ENCODE measurements around the gene HOGA1. TPM values are rescaled to one million over a fixed set of nuclear protein-coding genes. Genes with fewer than 3 reads are reported as not detected.

The HOGA1 gene
- total and polyA plus RNA-seq, 4 donors = 21.7 to 31.4 (median 22.8) TPM

- 81% methylated on average over 1 of the region's 1 CpG for WGBS
- no peak overlapping the region for H3K9ac ChIP-seq (ENCODE audit: low read depth in 1 of 2, low read length in 2 of 2)
- TF ChIP-seq SP1 (IDR thresholded peaks at IDR 0.05) (no peak), ATF3 (IDR thresholded peaks at IDR 0.05) (no peak), HNF4A (conservative IDR thresholded peaks at IDR 0.05) (no peak), TAF1 (conservative IDR thresholded peaks at IDR 0.05) (no peak), JUND (IDR thresholded peaks at IDR 0.05) (no peak), EGR1 (IDR thresholded peaks at IDR 0.05; ENCODE audit: low read depth in 2 of 2) (no peak), FOXA1 (IDR thresholded peaks at IDR 0.05) (no peak), RXRA (IDR thresholded peaks at IDR 0.05) (no peak), NR2F2 (IDR thresholded peaks at IDR 0.05) (no peak), MAX (IDR thresholded peaks at IDR 0.05) (no peak), GABPA (IDR thresholded peaks at IDR 0.05 in 1 of 2, conservative IDR thresholded peaks at IDR 0.05 in 1 of 2) (no peak), HNF4G (IDR thresholded peaks at IDR 0.05) (no peak)
- TF ChIP-seq, protein P1, sequence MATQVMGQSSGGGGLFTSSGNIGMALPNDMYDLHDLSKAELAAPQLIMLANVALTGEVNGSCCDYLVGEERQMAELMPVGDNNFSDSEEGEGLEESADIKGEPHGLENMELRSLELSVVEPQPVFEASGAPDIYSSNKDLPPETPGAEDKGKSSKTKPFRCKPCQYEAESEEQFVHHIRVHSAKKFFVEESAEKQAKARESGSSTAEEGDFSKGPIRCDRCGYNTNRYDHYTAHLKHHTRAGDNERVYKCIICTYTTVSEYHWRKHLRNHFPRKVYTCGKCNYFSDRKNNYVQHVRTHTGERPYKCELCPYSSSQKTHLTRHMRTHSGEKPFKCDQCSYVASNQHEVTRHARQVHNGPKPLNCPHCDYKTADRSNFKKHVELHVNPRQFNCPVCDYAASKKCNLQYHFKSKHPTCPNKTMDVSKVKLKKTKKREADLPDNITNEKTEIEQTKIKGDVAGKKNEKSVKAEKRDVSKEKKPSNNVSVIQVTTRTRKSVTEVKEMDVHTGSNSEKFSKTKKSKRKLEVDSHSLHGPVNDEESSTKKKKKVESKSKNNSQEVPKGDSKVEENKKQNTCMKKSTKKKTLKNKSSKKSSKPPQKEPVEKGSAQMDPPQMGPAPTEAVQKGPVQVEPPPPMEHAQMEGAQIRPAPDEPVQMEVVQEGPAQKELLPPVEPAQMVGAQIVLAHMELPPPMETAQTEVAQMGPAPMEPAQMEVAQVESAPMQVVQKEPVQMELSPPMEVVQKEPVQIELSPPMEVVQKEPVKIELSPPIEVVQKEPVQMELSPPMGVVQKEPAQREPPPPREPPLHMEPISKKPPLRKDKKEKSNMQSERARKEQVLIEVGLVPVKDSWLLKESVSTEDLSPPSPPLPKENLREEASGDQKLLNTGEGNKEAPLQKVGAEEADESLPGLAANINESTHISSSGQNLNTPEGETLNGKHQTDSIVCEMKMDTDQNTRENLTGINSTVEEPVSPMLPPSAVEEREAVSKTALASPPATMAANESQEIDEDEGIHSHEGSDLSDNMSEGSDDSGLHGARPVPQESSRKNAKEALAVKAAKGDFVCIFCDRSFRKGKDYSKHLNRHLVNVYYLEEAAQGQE (IDR thresholded peaks at IDR 0.05) = no peak
- TF ChIP-seq, protein P2, sequence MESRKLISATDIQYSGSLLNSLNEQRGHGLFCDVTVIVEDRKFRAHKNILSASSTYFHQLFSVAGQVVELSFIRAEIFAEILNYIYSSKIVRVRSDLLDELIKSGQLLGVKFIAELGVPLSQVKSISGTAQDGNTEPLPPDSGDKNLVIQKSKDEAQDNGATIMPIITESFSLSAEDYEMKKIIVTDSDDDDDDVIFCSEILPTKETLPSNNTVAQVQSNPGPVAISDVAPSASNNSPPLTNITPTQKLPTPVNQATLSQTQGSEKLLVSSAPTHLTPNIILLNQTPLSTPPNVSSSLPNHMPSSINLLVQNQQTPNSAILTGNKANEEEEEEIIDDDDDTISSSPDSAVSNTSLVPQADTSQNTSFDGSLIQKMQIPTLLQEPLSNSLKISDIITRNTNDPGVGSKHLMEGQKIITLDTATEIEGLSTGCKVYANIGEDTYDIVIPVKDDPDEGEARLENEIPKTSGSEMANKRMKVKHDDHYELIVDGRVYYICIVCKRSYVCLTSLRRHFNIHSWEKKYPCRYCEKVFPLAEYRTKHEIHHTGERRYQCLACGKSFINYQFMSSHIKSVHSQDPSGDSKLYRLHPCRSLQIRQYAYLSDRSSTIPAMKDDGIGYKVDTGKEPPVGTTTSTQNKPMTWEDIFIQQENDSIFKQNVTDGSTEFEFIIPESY (IDR thresholded peaks at IDR 0.05) = no peak
- no peaks in the 10 kb centered on the region for H3K27me3 ChIP-seq (ENCODE audit: control insufficient read depth in 4 of 4, insufficient read depth in 4 of 4, low read length in 3 of 4)
- H3K27ac ChIP-seq (ENCODE audit: low read depth in 1 of 2, low read length in 2 of 2) = no peak overlapping the region
- H3K4me3 ChIP-seq (ENCODE audit: low read depth in 1 of 3, low read length in 3 of 3) = no peak overlapping the region
- no peaks in the 10 kb centered on the region for H3K9me3 ChIP-seq (ENCODE audit: control insufficient read depth in 4 of 4, low read length in 3 of 4)
- no peak for DNase-seq (ENCODE audit: low spot score)
- peaks cover 8 to 15% (median 10%) of the 10 kb centered on the region in 4 donors for H3K36me3 ChIP-seq (ENCODE audit: control insufficient read depth in 4 of 4, insufficient read depth in 3 of 4, low read depth in 1 of 4, low read length in 3 of 4)
- H3K4me1 ChIP-seq (ENCODE audit: control insufficient read depth in 4 of 4, insufficient read depth in 4 of 4, low read length in 3 of 4) = peaks cover 0 to 7% (median 5%) of the 10 kb centered on the region in 4 donors
Measured at GRCh38 chr10:97659589-97659988, 75.4 kb downstream of the HOGA1 start.

Other genes with a start within 250 kb of the HOGA1 start
- 10 to 100 TPM; 14.4 to 15.1 TPM for gene FRAT2, start 249.7 kb upstream of the HOGA1 start, total RNA-seq
- 1 to 10 TPM; 2.7 to 9.0 TPM for gene FRAT2, start 249.7 kb upstream of the HOGA1 start, polyA plus RNA-seq
- 1 to 10 TPM; 6.1 to 9.6 TPM for gene RRP12, start 183.0 kb upstream of the HOGA1 start, total RNA-seq
- gene RRP12, start 183.0 kb upstream of the HOGA1 start, polyA plus RNA-seq = 1 to 10 TPM; 5.7 to 7.8 TPM
- 10 to 100 TPM; 52.0 to 90.7 TPM for gene PGAM1, start 158.2 kb upstream of the HOGA1 start, total RNA-seq
- gene PGAM1, start 158.2 kb upstream of the HOGA1 start, polyA plus RNA-seq = 100 to 1,000 TPM; 121 to 178 TPM
- 10 to 100 TPM; 11.2 to 12.2 TPM for gene EXOSC1, start 138.4 kb upstream of the HOGA1 start, total RNA-seq
- 10 to 100 TPM; 16.7 to 25.9 TPM for gene EXOSC1, start 138.4 kb upstream of the HOGA1 start, polyA plus RNA-seq
- gene ZDHHC16, start 138.2 kb upstream of the HOGA1 start, total RNA-seq = 10 to 100 TPM; 18.0 to 24.9 TPM
- gene ZDHHC16, start 138.2 kb upstream of the HOGA1 start, polyA plus RNA-seq = 10 to 100 TPM; 20.8 to 27.2 TPM
- 10 to 100 TPM; 28.9 to 29.1 TPM for gene MMS19, start 86.0 kb upstream of the HOGA1 start, total RNA-seq
- gene MMS19, start 86.0 kb upstream of the HOGA1 start, polyA plus RNA-seq = 10 to 100 TPM; 15.0 to 19.4 TPM
- gene UBTD1, start 85.5 kb upstream of the HOGA1 start, total RNA-seq = 1 to 10 TPM; 2.7 to 9.5 TPM
- gene UBTD1, start 85.5 kb upstream of the HOGA1 start, polyA plus RNA-seq = 10 to 100 TPM in 1 of 2 donors, 1 to 10 TPM in 1; 9.2 to 11.0 TPM
- not detected for gene ANKRD2, start 11.6 kb upstream of the HOGA1 start, total RNA-seq
- not detected for gene ANKRD2, start 11.6 kb upstream of the HOGA1 start, polyA plus RNA-seq
- 1 to 10 TPM in 1 of 2 donors, under 1 TPM in 1; 0.56 to 3.0 TPM for gene C10orf62, start 5.3 kb downstream of the HOGA1 start, total RNA-seq
- under 1 TPM; 0.16 to 0.26 TPM for gene C10orf62, start 5.3 kb downstream of the HOGA1 start, polyA plus RNA-seq
- gene MORN4, start 49.1 kb downstream of the HOGA1 start, total RNA-seq = 1 to 10 TPM in 1 of 2 donors, under 1 TPM in 1; 0.42 to 2.5 TPM
- gene MORN4, start 49.1 kb downstream of the HOGA1 start, polyA plus RNA-seq = 1 to 10 TPM; 1.7 to 3.1 TPM
- gene PI4K2A, start 56.3 kb downstream of the HOGA1 start, total RNA-seq = 10 to 100 TPM; 12.1 to 17.6 TPM
- gene PI4K2A, start 56.3 kb downstream of the HOGA1 start, polyA plus RNA-seq = 10 to 100 TPM in 1 of 2 donors, 1 to 10 TPM in 1; 4.4 to 10.2 TPM
- gene AVPI1, start 102.9 kb downstream of the HOGA1 start, total RNA-seq = 1 to 10 TPM; 6.6 to 7.8 TPM
- 10 to 100 TPM; 16.0 to 22.1 TPM for gene AVPI1, start 102.9 kb downstream of the HOGA1 start, polyA plus RNA-seq
- gene MARVELD1, start 129.3 kb downstream of the HOGA1 start, total RNA-seq = 1 to 10 TPM; 2.3 to 3.3 TPM
- gene MARVELD1, start 129.3 kb downstream of the HOGA1 start, polyA plus RNA-seq = 1 to 10 TPM in 1 of 2 donors, under 1 TPM in 1; 0.72 to 3.3 TPM
- gene ZFYVE27, start 152.7 kb downstream of the HOGA1 start, total RNA-seq = 10 to 100 TPM; 14.6 to 25.9 TPM
- gene ZFYVE27, start 152.7 kb downstream of the HOGA1 start, polyA plus RNA-seq = 10 to 100 TPM; 10.2 to 11.6 TPM
- gene SFRP5, start 187.6 kb downstream of the HOGA1 start, total RNA-seq = 10 to 100 TPM in 1 of 2 donors, 1 to 10 TPM in 1; 3.6 to 15.1 TPM
- gene SFRP5, start 187.6 kb downstream of the HOGA1 start, polyA plus RNA-seq = 1 to 10 TPM; 3.7 to 9.2 TPM

Data from liver (tissue), 9 donors.